Hematopoietic multipotent progenitor cell treated with erythropoietin and hydrocortisone succinate and interleukin-3 and kit ligand, for 8 days (in vitro differentiated cells): ENCODE results near the gene S100A16.
"Not testable (repeated sequence)": the region's sequence is repeated elsewhere in the genome, so short reads cannot be mapped to it uniquely, and the experiment has no call there.

ENCODE experiments used
- DNase-seq: peaks from one replicate; pipeline ENCODE4 v3.0.0-alpha.2; 2015

S100A16 gene

DNA sequence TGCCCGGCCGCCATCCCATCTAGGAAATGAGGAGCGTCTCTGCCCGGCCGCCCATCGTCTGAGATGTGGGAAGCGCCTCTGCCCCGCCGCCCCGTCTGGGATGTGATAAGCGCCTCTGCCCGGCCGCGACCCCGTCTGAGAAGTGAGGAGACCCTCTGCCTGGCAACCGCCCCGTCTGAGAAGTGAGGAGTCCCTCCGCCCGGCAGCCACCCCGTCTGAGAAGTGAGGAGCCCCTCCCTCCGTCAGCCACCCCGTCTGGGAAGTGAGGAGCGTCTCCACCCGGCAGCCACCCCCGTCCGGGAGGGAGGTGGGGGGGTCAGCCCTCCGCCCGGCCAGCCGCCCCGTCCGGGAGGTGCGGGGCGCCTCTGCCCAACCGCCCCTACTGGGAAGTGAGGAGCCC is 30.1 kb downstream of the S100A16 start:
- not testable (repeated sequence) for DNase-seq

DNA sequence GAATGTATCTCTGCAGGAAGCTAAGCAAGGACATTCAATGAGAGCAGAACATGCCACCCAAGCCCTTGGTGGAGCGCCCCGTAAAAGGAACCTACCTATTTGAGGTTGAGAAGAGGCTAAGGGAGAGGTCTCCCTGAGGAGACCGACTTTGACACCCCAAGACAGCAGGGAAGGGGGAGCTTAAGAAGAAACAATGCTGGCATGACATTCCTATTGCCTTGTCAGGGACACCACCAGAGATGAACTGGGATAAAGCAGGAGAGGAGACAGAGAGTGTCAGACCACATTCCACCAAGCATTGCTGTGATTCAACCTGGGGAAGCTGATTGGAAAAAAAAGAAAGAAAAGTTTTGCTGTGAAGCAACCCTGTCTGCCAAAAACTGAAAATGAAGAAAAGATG is 34.0 kb downstream of the S100A16 start:
- no peak for DNase-seq

DNA sequence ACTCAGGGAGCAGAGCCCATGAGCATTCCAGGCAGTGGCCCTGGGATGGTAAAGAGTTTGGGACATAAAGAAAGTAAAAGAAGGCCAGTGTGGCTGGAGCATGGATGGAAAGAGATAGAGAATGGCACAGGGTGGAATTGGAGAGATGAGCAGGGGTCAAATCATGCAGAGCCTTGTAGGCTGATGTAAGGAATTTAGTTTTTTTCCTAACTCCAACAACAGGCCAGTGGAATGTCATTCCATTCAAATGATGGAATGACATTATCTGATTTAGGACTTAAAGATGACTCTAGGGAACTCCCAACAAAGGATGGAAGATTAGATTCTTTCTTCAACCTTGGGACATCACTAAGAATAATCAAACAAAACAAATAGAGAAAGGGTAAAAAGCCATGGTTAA is 34.4 kb downstream of the S100A16 start:
- DNase-seq: no peak

DNA sequence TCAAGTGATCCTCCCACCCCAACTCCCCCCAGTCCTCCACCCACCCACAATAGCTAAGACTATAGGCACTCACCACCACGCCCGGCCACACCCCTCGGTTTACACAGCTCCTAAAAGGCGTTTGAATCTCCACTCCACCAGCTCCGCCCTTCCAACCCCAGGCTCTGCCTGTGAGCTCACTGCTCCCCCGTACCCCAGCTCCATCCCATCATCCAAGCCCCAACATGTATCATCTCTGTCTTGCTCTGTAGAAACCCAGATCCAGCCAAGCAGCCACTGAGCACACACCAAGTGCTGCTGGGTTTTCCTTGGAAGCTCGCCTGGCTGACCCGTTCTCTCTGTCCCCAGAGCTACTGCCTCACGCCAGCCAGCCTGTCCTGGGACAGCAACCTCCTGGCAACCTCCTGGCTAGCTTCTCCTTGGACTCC is 35.3 kb downstream of the S100A16 start:
- DNase-seq: peak; percentile 32

DNA sequence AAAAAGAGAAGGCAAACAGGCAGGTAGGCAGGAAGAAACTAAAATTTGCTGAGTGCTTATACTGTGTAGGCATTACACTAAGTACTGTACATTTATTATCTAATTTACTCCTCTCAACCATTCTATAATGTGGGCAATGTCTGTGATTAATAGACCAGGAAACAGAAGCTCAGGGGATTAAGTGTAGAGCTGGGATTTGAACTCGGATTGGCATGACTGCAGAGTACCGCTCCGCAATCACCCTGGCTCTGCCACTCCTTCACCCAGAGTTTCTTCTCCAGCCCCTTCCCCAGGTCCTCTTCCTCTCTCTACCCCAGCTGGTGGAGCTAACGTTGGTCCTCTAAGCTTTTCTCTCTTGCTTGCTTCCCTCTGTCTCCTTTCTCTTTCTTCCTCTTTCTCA is 35.8 kb downstream of the S100A16 start:
- DNase-seq: no peak

DNA sequence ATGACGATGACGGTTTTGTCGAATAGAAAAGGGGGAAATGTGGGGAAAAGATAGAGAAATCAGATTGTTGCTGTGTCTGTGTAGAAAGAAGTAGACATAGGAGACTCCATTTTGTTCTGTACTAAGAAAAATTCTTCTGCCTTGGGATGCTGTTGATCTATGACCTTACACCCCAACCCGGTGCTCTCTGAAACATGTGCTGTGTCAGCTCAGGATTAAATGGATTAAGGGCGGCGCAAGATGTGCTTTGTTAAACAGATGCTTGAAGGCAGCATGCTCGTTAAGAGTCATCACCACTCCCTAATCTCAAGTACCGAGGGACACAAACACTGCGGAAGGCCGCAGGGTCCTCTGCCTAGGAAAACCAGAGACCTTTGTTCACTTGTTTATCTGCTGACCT is 37.4 kb downstream of the S100A16 start:
- not testable (repeated sequence) for DNase-seq

DNA sequence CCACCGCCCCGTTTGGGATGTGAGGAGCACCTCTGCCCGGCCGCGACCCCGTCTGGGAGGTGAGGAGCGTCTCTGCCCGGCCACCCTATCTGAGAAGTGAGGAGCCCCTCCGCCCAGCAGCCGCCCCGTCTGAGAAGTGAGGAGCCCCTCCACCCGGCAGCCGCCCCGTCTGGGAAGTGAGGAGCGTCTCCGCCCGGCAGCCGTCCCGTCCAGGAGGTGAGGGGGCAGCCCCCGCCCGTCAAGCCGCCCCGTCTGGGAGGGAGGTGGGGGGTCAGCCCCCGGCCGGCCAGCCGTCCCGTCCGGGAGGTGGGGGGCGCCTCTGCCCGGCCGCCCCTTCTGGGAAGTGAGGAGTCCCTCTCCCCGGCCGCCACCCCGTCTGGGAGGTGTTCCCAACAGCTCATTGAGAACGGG is 37.9 kb downstream of the S100A16 start:
- not testable (repeated sequence) for DNase-seq

DNA sequence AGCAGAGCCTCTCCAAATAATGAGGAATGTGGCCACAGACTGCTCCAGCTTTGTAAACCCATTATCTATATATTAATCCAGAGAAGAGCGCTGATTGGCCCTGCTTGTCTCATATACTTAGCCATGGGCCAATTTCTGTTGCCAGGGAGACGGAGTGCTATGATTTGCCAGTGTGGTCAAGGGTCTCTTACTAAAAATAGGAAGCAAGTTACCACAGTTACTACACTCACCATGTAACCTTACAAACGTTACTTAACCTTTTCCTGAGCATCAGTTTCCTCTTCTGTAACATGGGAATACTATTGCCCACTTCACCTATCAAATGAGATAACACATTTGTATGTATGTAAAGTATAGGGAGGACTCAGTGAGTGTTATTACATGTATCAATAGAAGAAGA is 39.6 kb downstream of the S100A16 start:
- DNase-seq: no peak

DNA sequence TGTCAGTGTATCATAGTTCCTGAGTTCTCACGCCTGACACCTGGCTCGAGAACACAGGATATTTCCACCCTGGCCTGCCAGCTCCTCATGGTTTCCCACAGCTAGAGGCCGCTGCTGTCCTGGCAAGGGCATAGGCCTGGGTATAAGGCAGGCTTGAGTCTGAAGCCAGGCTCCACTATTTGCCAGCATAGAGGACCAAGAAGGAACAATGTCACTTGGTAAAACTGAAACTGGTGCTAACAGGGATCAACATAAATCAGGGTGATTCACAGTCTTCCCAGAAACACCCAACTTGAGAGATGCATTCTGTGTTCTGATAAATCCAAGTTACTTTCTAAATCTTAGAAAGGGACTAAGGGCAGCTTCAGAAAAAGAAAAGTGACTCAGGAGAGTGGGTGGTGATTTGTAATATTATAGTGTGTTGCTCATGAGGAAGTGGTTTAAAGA is 40.3 kb downstream of the S100A16 start:
- DNase-seq: peak; percentile 83

DNA sequence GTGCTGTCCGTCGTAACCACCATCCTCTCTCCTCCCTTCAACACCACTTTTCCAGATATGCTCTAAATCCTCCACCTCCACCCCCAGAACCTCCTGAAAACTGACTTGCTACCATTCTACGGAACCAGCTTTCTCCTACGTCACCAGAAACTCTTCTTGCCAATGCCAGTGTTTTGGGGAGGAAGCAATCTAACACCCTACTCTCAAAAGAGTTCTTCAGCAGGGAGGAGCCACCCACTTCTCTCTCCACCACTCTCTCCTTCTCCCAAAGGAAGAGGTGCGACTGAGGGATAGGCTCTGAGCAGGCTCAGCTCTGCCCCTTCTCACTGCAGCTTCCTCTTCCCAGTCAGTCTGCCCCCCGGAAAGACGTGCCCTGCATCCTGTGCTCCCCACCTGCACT is 41.2 kb downstream of the S100A16 start:
- DNase-seq: no peak

DNA sequence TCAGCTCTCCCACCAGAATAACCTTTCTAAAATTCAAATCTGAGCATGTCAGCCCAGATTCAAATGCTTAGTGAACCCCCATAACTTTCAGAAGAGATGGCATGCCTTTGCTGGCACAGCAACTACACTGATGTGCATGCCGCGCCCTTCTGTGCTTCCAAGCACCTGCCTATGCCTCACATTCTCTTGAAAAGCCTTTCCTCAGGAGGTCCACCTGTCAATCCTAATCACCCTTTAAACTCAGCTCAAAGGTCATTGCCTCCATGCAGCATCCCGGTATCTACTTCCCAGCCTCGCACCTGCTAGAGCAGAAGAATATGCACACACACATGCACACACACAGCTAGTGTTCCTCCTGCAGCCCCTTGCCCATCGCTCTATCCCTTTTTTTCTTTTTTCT is 42.1 kb downstream of the S100A16 start:
- no peak for DNase-seq

DNA sequence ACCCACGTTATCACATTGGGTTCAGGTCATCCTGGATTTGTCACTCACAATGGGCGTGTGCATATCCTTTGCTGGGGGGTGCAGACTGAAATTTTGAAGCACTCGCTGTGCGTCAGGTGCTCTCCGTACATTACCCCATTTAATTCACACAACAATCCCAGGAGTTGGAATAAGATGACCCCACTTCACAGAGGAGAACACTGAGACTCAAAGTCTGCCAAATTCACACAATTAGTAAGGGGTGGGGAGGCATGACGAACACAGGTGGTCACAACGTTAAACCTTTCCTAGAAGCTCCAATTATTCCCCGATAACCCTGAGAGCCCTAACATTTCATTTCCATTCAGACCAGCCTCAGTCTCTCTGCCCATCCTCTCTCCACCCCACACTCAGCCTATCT is 43.5 kb downstream of the S100A16 start:
- DNase-seq: no peak

DNA sequence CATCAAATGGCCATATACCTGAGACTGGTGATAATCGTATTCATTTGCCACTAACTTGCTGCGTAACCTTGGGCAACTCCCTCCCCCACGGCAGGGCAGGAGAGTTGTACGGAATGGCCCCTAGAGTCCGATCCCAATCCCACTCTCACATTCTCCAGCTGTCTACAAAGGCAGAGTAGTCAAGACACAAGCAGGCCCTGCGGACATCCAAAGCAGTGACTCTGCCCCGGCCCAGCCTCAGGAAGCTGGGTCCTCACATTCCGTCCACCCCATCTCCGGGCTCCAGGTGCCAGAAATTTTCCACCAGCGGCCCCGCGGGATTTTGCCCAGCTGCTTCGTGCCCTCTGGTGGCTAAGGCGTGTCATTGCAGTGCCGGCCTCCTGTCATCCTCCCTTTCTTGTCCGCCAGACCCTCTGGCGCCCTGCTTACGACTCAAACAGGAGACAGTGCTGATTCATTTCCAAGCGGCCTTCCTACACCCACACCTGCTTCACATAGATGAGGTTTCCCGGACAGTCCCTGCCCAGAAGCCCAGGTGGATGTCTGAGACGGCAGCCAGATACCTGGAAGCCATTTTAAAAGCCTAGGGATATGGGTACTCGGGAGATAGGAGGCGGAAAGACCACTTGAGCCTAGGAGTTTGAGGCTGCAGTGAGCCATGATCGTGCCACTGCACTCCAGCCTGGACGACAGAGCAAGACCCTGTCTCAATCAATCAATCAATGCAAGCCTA is 44.4 kb downstream of the S100A16 start:
- DNase-seq: peak; percentile 89

DNA sequence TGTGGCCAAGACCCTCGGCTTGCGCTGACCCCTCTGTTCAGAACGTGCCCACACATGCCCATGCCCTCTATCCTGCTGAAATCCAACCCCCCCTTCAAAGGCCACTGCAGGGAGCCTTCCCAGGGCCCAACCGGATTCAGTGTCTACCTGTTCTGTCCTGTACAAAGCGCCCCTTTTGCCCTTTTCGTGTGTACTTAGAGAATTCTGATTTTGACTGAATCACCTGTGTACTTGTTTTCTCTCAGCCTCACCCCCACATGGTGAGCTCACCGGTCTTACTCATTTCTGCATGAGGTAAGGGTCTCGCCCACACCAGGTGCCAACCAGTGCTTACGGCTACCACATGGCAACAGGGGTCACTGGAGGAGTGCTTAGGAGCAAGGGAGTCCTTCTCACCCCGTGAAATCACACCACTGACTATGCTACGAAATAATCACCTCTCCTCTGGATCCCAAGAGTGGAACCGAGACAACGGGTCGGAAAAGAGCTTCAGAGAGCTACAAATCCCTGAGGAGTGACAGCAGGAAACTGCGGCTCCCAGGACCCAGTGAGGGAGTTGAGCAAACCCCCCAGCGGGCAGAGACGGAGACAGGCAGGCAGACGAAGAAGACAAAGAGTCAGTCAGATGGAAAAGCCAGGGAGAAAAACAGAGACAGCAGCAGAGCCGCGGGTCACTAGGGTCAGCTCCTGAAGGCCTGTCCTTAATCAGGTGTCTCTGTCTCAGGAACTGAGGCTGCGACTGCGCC is 45.1 kb downstream of the S100A16 start:
- DNase-seq: no peak

DNA sequence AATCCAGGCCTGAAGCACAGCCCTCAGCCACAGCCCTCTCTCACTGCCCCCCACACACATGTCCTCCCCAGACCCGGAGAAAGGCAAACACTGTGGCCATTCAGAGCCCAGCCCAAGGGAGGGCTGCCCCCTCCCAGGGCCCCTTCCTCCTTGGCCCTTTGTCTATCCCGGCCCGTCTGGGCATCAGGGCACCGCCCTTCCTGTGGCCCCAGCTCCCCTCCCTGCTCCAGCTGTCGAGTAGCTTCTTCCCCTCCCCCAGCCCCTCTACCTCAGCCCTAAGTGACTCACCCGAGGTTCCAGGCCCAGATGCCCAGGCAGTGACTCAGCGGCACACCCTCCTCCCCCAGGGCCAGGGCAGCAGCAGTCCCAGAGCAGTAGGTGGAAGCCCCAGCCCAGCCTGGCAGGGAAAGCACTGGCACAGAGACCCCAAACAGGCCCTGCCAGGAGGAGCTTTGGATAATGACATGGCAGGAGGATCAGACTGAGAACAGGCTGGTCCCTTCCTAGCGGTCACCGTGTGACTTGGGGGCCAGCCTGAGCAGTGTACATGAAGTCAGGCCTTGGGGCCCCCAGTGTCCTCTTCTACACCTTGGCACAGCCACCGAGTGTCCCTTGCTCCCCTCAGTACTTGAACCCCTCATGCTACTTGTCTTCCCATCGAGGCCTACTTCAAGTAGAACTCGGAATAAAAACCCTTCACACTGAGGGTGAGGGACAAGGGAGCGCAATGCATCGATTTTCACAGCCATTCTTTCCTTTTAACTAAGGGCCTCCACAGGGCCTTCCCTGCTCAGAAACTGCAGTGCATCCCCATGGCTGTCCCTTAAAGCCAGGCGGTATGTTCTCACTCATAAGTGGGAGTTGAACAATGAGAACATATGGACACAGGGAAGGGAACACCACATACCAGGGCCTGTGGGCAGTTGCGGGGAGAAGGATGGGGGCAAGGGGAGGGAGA is 46.2 kb downstream of the S100A16 start:
- DNase-seq: peak; percentile 97

DNA sequence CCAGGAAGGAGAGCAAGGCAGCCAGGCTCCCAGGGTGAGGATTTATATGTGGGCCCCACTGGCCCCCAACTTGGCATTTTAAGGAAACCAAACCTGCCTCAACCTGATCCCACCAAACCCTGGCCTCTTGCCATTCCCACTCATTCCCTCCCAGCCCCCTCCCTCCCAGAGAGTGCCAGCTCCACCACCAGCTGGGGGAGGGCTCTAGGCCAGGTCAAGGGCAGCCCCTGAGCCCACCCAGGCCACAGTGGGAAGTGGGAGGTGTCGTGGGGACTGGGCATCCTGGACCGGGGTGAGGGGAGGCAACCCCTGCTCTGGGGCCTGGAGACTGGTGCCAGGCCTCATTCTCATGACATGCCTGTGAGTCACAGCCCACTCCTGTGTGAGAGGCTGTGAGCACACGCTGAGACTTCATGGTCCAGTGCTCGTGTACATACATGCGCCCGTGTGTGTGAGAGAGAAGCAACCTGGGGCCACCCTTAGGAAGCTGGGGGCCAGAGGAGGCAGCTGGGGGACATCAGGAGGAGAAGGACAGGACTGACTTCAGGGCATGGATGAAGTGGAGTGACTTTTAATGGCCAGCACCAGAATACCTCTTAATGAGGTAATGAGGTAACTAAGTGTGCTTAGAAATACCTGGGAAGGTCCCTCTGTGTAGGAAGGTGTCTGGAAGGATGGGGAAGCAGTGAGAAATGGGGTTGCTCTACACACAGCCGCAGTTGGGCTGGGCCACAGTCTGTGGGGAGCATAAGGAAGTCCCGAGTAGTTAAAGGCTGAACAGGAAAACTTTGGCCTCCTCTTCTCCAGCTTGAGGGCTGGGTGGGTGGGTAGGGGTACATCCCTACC is 47.2 kb downstream of the S100A16 start, which contains the start of gene S100A2:
TSS of gene S100A2 (minus strand) at position 316 of the 846 bp plus-strand sequence. CDS start 1,967 bp downstream, outside the sequence.
- peak; percentile 65 for DNase-seq

DNA sequence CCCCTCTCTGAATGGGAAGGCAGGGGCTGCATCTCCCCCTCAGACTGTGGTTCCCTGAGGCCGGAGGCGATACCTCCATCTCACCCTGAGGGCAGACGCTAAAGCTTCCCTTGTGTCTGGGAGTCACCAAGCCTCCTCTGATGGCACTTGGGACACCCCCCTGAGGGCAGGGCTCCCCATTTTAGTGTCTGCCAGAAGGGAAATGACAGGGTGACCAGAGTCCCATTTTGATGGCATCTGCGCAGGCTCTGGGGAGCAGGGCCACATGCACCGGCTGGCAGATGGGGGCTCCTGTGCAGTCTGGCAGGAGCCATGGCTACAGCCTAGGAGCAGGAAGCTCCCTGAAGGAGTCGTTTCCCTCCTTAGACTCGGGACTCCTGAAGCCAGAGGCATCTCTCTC is 48.9 kb downstream of the S100A16 start:
- no peak for DNase-seq

DNA sequence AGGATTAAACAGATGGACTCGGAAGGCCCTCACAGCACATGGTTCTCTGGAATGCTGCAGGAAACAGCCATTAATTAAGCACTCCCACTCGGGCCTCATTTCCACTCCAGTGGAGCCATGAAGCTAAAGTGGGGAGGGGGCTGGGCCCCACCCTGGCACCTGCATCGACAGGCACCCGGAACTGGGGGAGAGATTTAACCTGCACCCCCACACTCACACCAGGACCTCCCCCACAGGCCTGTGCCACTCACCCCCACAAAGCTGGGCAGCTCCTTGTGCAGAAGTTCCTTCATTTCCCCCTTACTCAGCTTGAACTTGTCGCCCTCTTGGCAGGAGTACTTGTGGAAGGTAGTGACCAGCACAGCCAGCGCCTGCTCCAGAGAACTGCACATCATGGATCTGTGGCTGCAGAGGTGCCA is 49.4 kb downstream of the S100A16 start:
- no peak for DNase-seq

DNA sequence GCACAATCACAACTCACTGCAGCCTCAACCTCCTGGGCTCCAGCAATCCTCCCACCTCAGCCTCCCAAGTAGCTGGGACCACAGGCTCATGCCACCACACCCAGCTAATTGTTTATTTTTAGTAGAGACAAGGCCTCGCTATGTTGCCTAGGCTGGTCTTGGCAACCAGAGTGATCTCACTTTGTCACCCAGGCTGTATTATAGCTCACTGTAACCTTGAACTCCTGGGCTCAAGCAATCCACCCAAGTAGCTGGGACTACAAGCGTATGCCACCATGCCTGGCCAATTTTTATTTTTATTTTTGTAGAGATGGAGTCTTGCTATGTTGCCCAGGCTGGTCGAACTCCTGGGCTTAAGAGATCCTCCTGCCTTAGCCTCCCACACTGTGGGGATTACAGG is 50.9 kb downstream of the S100A16 start:
- DNase-seq: not testable (repeated sequence)

DNA sequence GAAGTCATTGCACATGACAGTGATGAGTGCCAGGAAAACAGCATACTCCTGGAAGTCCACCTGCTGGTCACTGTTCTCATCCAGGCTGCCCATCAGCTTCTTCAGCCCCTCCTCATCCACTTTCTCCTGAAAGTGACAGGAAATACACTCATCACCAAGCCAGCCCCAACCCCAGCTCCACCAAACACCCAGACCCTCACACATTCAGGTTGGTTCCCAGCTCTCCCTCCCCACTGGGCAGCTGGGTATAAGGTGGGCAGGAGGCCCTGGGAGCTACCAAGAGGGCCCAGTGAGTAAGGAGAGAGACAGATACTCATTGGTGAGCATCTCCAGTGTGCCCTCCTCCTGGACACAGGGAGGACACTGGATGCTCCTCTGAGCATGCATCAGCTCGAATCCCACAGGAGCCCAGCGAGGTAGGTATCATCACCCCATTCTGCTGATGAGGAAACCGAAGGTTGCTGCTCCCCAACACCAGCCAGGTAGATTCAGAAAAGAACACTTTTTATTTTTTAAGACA is 51.4 kb downstream of the S100A16 start:
- no peak for DNase-seq

DNA sequence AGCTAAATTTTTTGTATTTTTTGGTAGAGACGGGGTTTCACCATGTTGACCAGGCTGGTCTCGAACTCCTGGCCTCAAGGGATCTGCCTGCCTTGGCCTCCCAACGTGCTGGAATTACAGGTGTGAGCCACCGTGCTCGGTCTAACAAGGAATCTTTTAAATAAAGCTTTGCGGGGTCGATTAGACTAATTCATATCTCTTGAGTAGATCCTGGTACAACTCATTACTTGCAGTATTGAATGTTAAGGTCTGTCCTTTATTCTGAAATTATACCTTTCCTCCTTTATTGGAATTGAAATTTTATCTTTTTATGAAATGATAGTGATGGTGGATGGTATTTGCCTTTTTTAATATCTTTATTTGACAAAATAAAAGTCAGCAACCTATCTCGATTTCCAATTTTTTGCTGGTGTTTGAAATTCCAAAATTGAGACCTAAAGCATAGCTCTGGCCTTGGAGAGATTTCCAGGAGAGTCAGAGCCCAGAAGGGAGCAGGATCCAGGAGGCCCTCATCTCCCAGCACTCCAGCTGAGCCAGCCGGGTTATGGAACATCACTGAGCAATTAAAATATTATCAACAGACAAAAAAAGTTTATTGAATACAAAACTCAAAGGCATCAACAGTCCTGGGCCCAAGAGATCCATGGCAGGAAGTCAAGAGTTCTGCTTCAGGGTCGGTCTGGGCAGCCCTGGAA is 52.0 kb downstream of the S100A16 start:
- DNase-seq: no peak
